Tibial artery (tissue), 4 donors: ENCODE results near the gene LRP6.

ENCODE experiments used
- DNase-seq, 2 donors: peaks; one replicate each; pipeline ENCODE4 v3.0.0-alpha.2; 2019
- H3K27ac ChIP-seq, 2 donors: fragments of 200-600 bp; sonication (generic) in 1 of 2; 1 replicate in 1 of 2; 2 replicates in 1 of 2; pipeline ENCODE4 v1.5.1; 2018 to 2019; ENCODE audit warnings: mild to moderate bottlenecking in 1 of 2
- H3K27me3 ChIP-seq, 2 donors: fragments of 200-600 bp; sonication (generic) in 1 of 2; one replicate each; pipeline versions ENCODE4 v1.5.1 to v1.6.0; 2016 to 2019
- H3K36me3 ChIP-seq, 3 donors: fragments of 200-600 bp; sonication (generic) in 2 of 3; one replicate each; pipeline ENCODE4 v1.5.1; 2016 to 2019; ENCODE audit warnings: mild to moderate bottlenecking in 2 of 3
- H3K4me1 ChIP-seq, 4 donors: fragments of 200-600 bp; sonication (generic) in 2 of 4; 1 replicate in 3 of 4; 2 replicates in 1 of 4; pipeline ENCODE4 v1.5.1; 2016 to 2019
- H3K4me3 ChIP-seq, 2 donors: fragments of 200-600 bp; sonication (generic) in 1 of 2; 1 replicate in 1 of 2; 2 replicates in 1 of 2; pipeline ENCODE4 v1.5.1; 2018 to 2019; ENCODE audit warnings: mild to moderate bottlenecking in 2 of 2
- H3K9me3 ChIP-seq, 3 donors: fragments of 200-600 bp; sonication (generic) in 1 of 3; one replicate each; pipeline ENCODE4 v1.5.1; 2016 to 2019
- CTCF ChIP-seq, 2 experiments: fragments of 200-600 bp in 1 of 2; fragments of 450-650 bp in 1 of 2; IDR thresholded peaks; one replicate each; pipeline ENCODE4 v1.5.1; 2017 to 2019; ENCODE audit warnings: antibody characterized with exemption in 2 of 2, mild to moderate bottlenecking in 1 of 2, moderate library complexity in 1 of 2
- intact Hi-C: fragments of 100-400 bp; cut with DNase I; formaldehyde crosslinking; loops from one replicate; pipeline ENCODE4 v1.15.0; 2023; ENCODE audit warnings: low total_unique reads

The LRP6 gene

GRCh38 chr12:12301122-12301521 is 34.3 kb upstream of the LRP6 start:
- intact Hi-C loops = no loop called here
- no peak for TF ChIP-seq CTCF (IDR thresholded peaks at IDR 0.05)
- no peaks in the 10 kb centered on the region for H3K36me3 ChIP-seq
- H3K27ac ChIP-seq = no peak overlapping the region
- H3K4me3 ChIP-seq = no peak overlapping the region
- no peaks in the 10 kb centered on the region for H3K9me3 ChIP-seq
- no peaks in the 10 kb centered on the region for H3K4me1 ChIP-seq
- H3K27me3 ChIP-seq = no peaks in the 10 kb centered on the region
- DNase-seq = no peak

GRCh38 chr12:12297201-12297830 is 30.5 kb upstream of the LRP6 start:
- no peaks in the 10 kb centered on the region for H3K36me3 ChIP-seq
- H3K27ac ChIP-seq = no peak overlapping the region
- DNase-seq = no peak
- no peaks in the 10 kb centered on the region for H3K9me3 ChIP-seq
- intact Hi-C loops = no loop called here
- H3K27me3 ChIP-seq = no peaks in the 10 kb centered on the region
- peaks cover 0 to 12% (median 4%) of the 10 kb centered on the region in 4 donors for H3K4me1 ChIP-seq
- H3K4me3 ChIP-seq = no peak overlapping the region
- no peak for TF ChIP-seq CTCF (IDR thresholded peaks at IDR 0.05)

- intact Hi-C loops = no loop called here
- Histone ChIP-seq H3K4me3 (no peak overlapping the region), H3K4me1 (peaks cover 0 to 12% (median 4%) of the 10 kb centered on the region in 4 donors), H3K27ac (no peak overlapping the region), H3K36me3 (no peaks in the 10 kb centered on the region), H3K27me3 (no peaks in the 10 kb centered on the region), H3K9me3 (no peaks in the 10 kb centered on the region)
- DNase-seq = no peak
- no peak for TF ChIP-seq CTCF (IDR thresholded peaks at IDR 0.05)
Observed at GRCh38 chr12:12294215-12295005, 27.6 kb upstream of the LRP6 start.

DNA sequence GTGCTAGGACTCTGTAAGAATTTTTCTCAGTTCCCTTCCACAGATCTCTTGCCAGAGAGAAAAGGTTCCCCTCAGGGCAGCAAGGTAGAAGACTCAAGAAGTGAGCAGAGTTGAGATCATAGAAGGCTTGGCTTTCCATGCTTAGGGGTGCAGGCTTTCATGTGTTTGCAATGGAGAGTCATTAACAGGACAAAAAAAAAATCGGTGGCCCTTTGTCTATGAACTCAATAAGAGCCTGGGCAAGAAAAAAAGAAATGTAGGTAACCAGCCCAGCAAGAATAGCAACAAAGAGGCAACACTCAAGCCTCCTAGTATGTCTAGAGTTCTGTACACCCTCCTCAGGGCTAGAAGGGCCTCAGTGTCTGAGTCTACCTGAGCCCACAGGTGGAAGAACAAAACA is 23.4 kb upstream of the LRP6 start:
- intact Hi-C loops = no loop called here
- DNase-seq = no peak
- Histone ChIP-seq H3K4me1 (peaks cover 0 to 12% (median 4%) of the 10 kb centered on the region in 4 donors), H3K9me3 (no peaks in the 10 kb centered on the region), H3K36me3 (no peaks in the 10 kb centered on the region), H3K4me3 (no peak overlapping the region), H3K27ac (no peak overlapping the region), H3K27me3 (no peaks in the 10 kb centered on the region)
- TF ChIP-seq CTCF (IDR thresholded peaks at IDR 0.05) = no peak

GRCh38 chr12:12286441-12286840 is 19.6 kb upstream of the LRP6 start:
- H3K27me3 ChIP-seq = no peaks in the 10 kb centered on the region
- no peaks in the 10 kb centered on the region for H3K9me3 ChIP-seq
- DNase-seq = no peak
- H3K27ac ChIP-seq = no peak overlapping the region
- H3K36me3 ChIP-seq = no peaks in the 10 kb centered on the region
- TF ChIP-seq CTCF (IDR thresholded peaks at IDR 0.05) = no peak
- intact Hi-C loops = no loop called here
- peaks cover 0 to 19% (median 9%) of the 10 kb centered on the region in 4 donors for H3K4me1 ChIP-seq
- H3K4me3 ChIP-seq = no peak overlapping the region
